ENCODE data around the gene KCNAB1.

GRCh38 chr3:156535798-156536197 lies 415.4 kb downstream of the KCNAB1 start:
- TF ChIP-seq L3MBTL2 (conservative IDR thresholded peaks at IDR 0.05): no peak
- no peak for TF ChIP-seq ELF4 (IDR thresholded peaks at IDR 0.05)
- TF ChIP-seq HDGF (IDR thresholded peaks at IDR 0.05; ENCODE audit: borderline replicate concordance): no peak
- no peak for TF ChIP-seq SUZ12 (IDR thresholded peaks at IDR 0.05)
- no peak for TF ChIP-seq PKNOX1 (IDR thresholded peaks at IDR 0.05)
- TF ChIP-seq FOXA1 (IDR thresholded peaks at IDR 0.05): no peak
- no peak for TF ChIP-seq SP1 (IDR thresholded peaks at IDR 0.05)
- TF ChIP-seq ARNT (IDR thresholded peaks at IDR 0.05): no peak
- no peak for TF ChIP-seq LEF1 (IDR thresholded peaks at IDR 0.05; ENCODE audit: borderline replicate concordance)
- TF ChIP-seq ZNF384 (IDR thresholded peaks at IDR 0.05): no peak

Measured in HEK293T (cell line).